Endodermal cell (in vitro differentiated cells): ENCODE data around the gene PAX7. TPM values are rescaled to one million over a fixed set of nuclear protein-coding genes. Genes with fewer than 3 reads are reported as not detected.

Experiments
- DNase-seq: peaks from one replicate; pipeline ENCODE4 v3.0.0-alpha.2; 2017
- H3K27ac ChIP-seq: 2 replicates; pipeline ENCODE4 v1.5.1; 2013; ENCODE audit warnings: mild to moderate bottlenecking, low read depth, low read length, moderate library complexity
- H3K27me3 ChIP-seq: 2 replicates; pipeline ENCODE4 v1.6.1; 2013; ENCODE audit warnings: mild to moderate bottlenecking, low read length, moderate library complexity; ENCODE audit not compliant: insufficient read depth, control insufficient read depth, poor library complexity, severe bottlenecking
- H3K36me3 ChIP-seq: 2 replicates; pipeline ENCODE4 v1.7.0; 2013; ENCODE audit warnings: mild to moderate bottlenecking, low read length, moderate library complexity; ENCODE audit not compliant: control insufficient read depth, insufficient read depth
- H3K4me1 ChIP-seq: one replicate; pipeline ENCODE4 v1.7.0; 2013; ENCODE audit warnings: low read length; ENCODE audit not compliant: control insufficient read depth, insufficient read depth
- H3K4me3 ChIP-seq: 2 replicates; pipeline ENCODE4 v1.5.1; 2013; ENCODE audit warnings: mild to moderate bottlenecking, low read length, moderate library complexity
- H3K9ac ChIP-seq: 2 replicates; pipeline ENCODE4 v1.6.1; 2013; ENCODE audit warnings: mild to moderate bottlenecking, low read length, moderate library complexity; ENCODE audit not compliant: poor library complexity, severe bottlenecking; ENCODE audit errors: extremely low read depth
- H3K9me3 ChIP-seq: 2 replicates; pipeline ENCODE4 v1.6.1; 2013; ENCODE audit warnings: mild to moderate bottlenecking, low read length, moderate library complexity; ENCODE audit not compliant: control insufficient read depth
- H3K27ac Mint-ChIP-seq: 2 replicates; pipeline ENCODE4 v1.8.0; 2020; ENCODE audit warnings: mixed read lengths
- H3K27me3 Mint-ChIP-seq: 2 replicates; pipeline ENCODE4 v1.8.0; 2021; ENCODE audit warnings: mild to moderate bottlenecking, mixed read lengths; ENCODE audit not compliant: insufficient read depth
- H3K36me3 Mint-ChIP-seq: 2 replicates; pipeline ENCODE4 v1.8.0; 2020; ENCODE audit warnings: low read depth, mixed read lengths
- H3K4me1 Mint-ChIP-seq: 2 replicates; pipeline ENCODE4 v1.8.0; 2020; ENCODE audit warnings: mixed read lengths
- H3K4me3 Mint-ChIP-seq: 2 replicates; pipeline ENCODE4 v1.8.0; 2020; ENCODE audit warnings: mild to moderate bottlenecking, moderate library complexity, mixed read lengths
- H3K9me3 Mint-ChIP-seq: 2 replicates; pipeline ENCODE4 v1.8.0; 2020; ENCODE audit warnings: mild to moderate bottlenecking, mixed read lengths
- CTCF ChIP-seq: fragments of 200-600 bp; sonication (generic); conservative IDR thresholded peaks from 2 replicates; pipeline ENCODE4 v1.5.0; 2021; ENCODE audit warnings: antibody characterized with exemption, mild to moderate bottlenecking
- WGBS, 2 experiments: methylation state at CpG; one replicate each; pipeline versions ENCODE4 v1.1.5 to v1.1.7; 2013; ENCODE audit warnings: missing lambda C conversion rate in 2 of 2, mixed read lengths in 1 of 2; ENCODE audit not compliant: insufficient coverage in 1 of 2, insufficient read length in 1 of 2; 5-methylcytosine and 5-hydroxymethylcytosine counted together
- total RNA-seq, 2 donors: library from RNA; stranded (reverse); fragmentation: NEBNext Ultra II Directional in 1 of 2; extraction: Animal tissue kit (Norgen Biotek cat#: 25700) in 1 of 2; gene quantifications; 2 replicates in 1 of 2; 3 replicates in 1 of 2; pipeline ENCODE4 v1.2.1, GENCODE V29; 2021

Gene PAX7
- total RNA-seq, 2 donors from 2014 or later, result 2.2 to 2.4 TPM

GRCh38 chr1:18716785-18717678 is 86.4 kb downstream of the PAX7 start:
- no peak for TF ChIP-seq CTCF
- WGBS, 2 experiments, result 12 to 21% methylated on average over 14 to 72 of the region's 72 CpGs
- H3K9me3 Mint-ChIP-seq, result no peaks in the 10 kb centered on the region
- H3K27me3 ChIP-seq, result peaks cover 62% of the 10 kb centered on the region
- peaks cover 85% of the 10 kb centered on the region for H3K27me3 Mint-ChIP-seq
- peak overlapping the region; percentile 23 for H3K4me3 ChIP-seq
- no peak overlapping the region for H3K9ac ChIP-seq
- no peaks in the 10 kb centered on the region for H3K36me3 ChIP-seq
- peak overlapping the region; percentile 50 for H3K4me3 Mint-ChIP-seq
- no peak overlapping the region for H3K27ac Mint-ChIP-seq
- H3K4me1 Mint-ChIP-seq, result peaks cover 20% of the 10 kb centered on the region
- peak; percentile 65 for DNase-seq
- H3K27ac ChIP-seq, result no peak overlapping the region
- H3K36me3 Mint-ChIP-seq, result no peaks in the 10 kb centered on the region
- no peaks in the 10 kb centered on the region for H3K9me3 ChIP-seq
- peaks cover 11% of the 10 kb centered on the region for H3K4me1 ChIP-seq

GRCh38 chr1:18719786-18720451 is 89.3 kb downstream of the PAX7 start:
- Mint-ChIP-seq H3K4me1 (peaks cover 46% of the 10 kb centered on the region), H3K9me3 (no peaks in the 10 kb centered on the region), H3K27ac (no peak overlapping the region), H3K4me3 (no peak overlapping the region), H3K27me3 (peaks cover 65% of the 10 kb centered on the region), H3K36me3 (no peaks in the 10 kb centered on the region)
- Histone ChIP-seq H3K36me3 (no peaks in the 10 kb centered on the region), H3K4me3 (no peak overlapping the region), H3K4me1 (peaks cover 26% of the 10 kb centered on the region), H3K27ac (no peak overlapping the region), H3K9ac (no peak overlapping the region), H3K27me3 (peaks cover 56% of the 10 kb centered on the region), H3K9me3 (no peaks in the 10 kb centered on the region)
- no peak for DNase-seq
- 75 to 80% methylated on average over 5 to 9 of the region's 9 CpGs for WGBS, 2 experiments
- no peak for TF ChIP-seq CTCF

GRCh38 chr1:18721041-18721440 is 90.4 kb downstream of the PAX7 start:
- Mint-ChIP-seq H3K36me3 (no peaks in the 10 kb centered on the region), H3K9me3 (no peaks in the 10 kb centered on the region), H3K4me1 (peaks cover 51% of the 10 kb centered on the region), H3K27ac (no peak overlapping the region), H3K27me3 (peaks cover 56% of the 10 kb centered on the region), H3K4me3 (no peak overlapping the region)
- Histone ChIP-seq H3K36me3 (no peaks in the 10 kb centered on the region), H3K27ac (no peak overlapping the region), H3K4me1 (peaks cover 28% of the 10 kb centered on the region), H3K4me3 (no peak overlapping the region), H3K9ac (no peak overlapping the region), H3K27me3 (peaks cover 44% of the 10 kb centered on the region), H3K9me3 (no peaks in the 10 kb centered on the region)
- no peak for DNase-seq
- no peak for TF ChIP-seq CTCF
- WGBS, 2 experiments, result 82 to 93% methylated on average over 6 to 8 of the region's 8 CpGs
